ENCODE results near the gene ABCG1.

The ABCG1 gene

DNA sequence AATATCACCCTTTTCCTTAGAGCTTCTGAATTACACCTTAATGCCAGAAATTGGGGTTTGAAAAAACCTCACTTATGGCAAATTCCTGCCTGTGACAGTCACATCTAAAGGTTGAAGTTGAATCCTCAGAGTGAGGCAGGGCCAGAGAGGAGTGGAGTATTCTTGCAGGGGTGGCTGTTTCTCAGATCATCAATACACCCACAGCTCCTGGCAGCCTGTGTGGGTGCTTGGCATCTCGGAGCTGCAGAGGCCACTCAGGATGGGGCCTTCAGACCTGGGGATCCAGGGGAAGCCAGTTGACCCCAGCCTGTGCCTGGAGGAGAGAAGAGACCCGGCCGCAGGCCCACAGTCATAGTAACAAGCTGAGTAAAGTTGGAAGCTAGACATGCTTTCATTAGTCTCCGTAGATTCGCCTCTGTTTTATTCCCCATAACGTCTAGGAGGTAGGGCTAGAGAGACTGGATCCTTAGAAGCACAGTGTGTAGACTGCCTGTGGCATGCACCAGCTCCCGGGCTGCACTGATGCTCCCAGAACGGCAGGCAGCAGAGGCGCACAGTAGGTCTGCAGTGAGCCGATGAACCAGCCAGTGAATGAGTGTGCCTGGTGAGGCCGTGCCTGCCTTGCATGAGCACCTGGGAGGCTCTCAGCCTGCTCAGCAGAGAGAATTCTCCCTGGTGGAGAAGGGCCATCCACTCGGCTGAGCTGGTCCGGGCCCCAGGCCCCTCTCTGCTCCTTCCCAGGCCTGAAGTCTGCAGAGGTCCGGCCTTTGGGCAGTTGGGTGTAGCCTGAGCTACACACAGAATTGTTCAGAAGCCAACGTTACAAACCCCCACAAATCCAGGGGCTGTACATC is 53.4 kb downstream of the ABCG1 start:
- no peak for DNase-seq

- DNase-seq: no peak
Observed at GRCh38 chr21:42272984-42273600, 54.2 kb downstream of the ABCG1 start.

DNA sequence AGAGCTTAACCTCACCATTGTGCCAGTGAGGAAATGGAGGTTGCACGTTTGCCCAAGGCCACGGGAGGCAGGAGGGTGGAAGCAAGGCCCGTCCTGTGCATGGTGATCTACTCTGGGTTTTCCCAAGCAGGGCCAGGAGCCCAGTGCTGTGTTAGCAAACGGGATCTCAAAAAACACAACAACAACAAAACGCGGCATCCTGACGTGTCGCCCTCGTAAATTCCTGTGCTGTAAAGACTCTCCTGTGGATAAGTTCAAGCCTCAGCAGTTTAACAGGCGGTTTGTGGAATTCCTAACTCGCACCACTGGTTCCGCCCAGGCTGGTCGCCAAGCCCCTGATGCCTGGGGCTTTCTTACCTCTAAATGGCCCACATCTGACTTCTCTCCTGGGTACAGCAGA is 57.1 kb downstream of the ABCG1 start:
- DNase-seq: no peak

DNA sequence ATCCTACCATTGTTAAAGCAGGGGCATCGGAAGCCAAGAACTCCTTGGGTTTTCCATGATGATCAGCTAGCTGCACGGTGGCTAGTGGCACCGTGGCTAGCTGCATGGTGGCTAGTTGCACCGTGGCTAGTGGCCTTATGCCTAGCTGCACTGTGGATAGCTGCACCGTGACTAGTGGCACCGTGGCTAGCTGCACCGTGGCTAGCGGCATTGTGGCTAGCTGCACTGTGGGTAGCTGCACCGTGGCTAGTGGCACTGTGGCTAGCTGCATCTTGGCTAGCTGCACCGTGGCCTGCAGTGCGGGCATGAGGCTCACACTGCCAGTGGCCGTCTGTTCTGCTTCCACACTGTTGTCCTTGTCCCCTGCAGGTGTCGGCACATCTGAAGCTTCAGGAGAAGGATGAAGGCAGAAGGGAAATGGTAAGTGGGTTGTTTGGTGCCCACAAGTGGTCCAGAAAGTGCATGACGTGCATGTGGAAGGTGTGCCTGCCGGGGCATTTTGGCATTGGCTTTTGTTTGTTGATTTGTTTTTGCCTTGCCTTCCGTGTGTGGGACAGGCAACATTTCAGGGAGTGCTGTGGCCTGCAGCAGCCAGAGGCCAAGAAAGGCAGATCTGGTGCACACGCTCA is 57.7 kb downstream of the ABCG1 start:
- DNase-seq: no peak

- DNase-seq: no peak
Observed at GRCh38 chr21:42277593-42277992, 58.7 kb downstream of the ABCG1 start.

DNA sequence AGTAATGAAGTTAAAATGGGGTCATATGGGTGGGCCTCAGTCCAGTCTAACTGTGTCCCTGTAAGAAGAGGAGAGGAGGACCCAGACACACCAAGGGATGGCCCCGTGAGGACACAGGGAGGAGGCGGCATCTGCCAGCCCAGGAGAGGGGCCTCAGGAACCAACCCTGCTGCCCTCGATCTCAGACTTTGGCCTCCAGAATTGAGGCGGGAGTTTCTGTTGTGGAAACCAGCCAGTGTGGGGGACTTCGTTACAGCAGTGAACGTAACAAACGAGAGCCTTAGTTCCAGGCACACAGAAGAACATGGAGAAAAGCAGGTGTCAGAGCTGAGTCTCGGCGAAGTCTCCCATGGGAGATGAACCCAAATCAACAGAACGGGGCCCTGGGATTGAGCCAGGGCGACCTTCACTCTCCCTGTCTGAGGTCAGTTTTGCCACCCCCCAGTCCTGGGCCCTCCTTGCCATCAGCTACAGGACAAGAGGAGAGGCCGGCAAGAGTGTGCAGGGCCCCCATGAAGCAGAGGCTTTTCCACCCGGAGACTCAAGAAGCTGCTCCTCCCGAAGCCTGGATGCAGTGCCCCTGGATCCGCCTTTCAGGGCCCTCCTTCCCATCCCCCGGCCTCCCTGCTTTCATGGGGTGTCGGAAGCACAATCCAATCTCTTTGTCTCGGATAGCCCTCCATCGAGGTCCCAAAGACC is 59.7 kb downstream of the ABCG1 start:
- no peak for DNase-seq

- no peak for DNase-seq
Observed at GRCh38 chr21:42279341-42279871, 60.5 kb downstream of the ABCG1 start.

DNA sequence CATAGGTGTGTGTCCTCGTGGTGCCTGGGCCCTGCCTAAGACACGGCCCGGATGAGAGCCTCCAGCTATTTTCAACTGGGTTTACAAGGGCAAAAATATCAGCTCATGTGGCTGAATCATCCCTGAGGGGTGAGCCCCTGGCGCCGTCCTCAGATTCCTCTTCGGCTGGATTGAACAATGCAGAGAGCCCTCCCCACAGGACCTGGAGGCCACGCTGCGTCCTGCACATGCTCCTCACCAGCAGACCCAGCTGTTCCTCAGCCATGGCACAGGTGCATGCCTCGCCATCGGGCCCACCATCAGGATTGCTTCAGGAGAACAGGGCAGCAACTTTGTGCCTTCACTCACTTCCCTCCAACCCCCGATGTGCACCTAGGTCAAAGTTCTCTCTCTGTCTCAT is 60.9 kb downstream of the ABCG1 start:
- no peak for DNase-seq

DNA sequence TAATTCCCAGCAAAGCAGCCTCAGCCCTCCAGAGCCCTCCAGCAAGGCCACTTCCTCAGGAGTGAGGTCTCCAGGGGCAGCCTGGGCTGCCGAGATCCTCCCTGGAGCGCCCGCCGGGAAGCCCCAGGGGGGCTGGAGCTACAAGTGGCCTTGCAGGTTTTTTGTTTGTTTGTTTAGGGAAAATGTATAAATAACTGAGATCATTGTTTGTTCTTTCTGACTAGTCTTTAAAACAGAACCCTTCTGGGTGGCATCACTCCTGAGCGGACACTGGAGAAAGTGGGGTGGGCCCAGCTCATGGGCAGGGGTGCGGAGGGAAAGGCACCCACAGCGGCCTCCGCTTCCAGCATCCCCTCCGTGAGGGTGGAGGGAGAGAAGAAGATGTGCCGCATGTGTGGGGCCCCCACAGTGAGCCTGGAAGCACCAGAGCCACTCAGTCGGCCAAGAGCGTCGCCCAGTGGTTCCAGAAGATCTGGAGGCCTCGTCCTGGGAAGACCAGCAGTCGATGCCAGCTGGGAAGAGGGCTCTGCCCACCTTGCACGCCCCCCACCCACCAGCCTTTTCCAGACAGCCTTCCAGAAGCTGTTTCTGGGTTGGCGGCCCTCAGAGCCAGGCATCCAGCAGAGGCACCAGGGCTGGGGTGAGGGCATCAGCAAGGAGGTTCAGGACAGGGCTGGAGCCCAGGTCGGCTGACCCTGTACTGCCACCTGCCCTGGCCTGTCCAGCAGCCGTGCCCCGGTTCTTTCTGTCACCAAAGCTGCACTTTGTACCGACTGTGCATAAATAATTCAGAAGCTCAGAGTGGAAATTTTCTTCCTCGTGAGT is 61.6 kb downstream of the ABCG1 start:
- DNase-seq: no peak

- no peak for DNase-seq
Observed at GRCh38 chr21:42281181-42281680, 62.3 kb downstream of the ABCG1 start.

- no peak for DNase-seq
Observed at GRCh38 chr21:42282021-42282420, 63.1 kb downstream of the ABCG1 start.

GRCh38 chr21:42282715-42283114 is 63.8 kb downstream of the ABCG1 start:
- DNase-seq: no peak

DNA sequence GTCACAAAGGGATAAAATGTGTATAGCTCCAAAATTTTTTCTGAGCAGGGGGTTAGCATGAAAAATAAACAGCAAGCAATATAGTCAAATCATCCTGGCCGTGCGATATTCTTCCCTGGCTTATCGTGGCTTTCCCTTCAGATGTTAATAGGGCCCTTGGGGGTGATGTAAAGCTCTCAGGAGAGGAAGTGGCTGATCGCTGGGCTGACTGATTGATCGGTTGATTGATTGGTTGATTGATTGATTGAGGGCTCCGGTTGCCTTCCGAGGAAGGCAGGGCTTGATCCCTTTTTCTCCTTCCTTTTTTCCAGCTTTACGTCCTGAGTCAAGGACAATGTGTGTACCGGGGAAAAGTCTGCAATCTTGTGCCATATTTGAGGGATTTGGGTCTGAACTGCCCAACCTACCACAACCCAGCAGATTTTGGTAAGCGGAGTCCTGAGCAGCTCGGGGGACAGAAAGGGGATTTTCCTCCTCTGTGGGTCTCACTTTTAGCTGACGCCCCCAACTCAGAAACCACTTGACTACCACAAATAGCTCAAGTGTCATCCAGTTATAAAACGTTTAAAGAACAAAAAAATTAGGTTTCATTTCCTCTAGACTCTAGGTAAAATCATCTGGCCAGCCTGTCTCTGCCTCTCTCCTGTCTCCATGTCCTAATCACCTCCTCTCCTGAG is 66.8 kb downstream of the ABCG1 start:
- DNase-seq: no peak

- no peak for DNase-seq
Observed at GRCh38 chr21:42286416-42286815, 67.5 kb downstream of the ABCG1 start.

DNA sequence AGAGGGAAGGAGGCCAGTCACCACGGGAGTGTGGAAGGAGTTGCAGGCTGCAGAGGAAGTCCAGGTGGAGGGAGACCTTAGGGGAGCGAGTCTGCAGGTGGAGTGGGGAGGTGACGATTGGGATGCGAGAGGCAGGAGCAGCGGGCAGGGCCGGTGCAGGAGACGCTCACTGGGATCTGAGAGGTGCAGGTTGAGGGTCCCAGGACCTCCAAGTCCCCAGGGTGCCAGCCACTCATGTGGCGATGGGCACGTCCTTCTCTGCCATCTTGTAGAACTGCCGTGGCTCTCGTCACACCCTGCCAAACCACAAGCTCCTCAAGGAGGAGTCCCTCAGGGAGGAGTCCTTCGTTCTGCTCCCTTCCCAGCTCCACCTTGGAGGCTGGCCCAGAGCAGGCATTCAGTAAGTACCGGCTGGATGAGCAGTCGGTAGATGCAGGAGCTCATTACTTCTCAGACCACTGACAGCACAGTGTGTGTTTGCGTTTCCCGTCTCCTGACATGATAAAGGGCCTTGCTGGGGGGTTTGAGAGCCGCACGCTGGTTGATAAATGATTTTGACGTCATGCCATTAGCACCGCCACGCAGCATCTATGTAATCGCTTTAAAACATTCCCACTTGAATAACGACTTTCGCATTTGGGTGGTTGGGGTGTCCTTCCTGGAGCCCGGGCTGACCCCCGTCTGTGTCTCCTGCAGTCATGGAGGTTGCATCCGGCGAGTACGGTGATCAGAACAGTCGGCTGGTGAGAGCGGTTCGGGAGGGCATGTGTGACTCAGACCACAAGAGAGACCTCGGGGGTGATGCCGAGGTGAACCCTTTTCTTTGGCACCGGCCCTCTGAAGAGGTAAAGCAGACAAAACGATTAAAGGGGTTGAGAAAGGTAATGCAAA is 68.5 kb downstream of the ABCG1 start:
- no peak for DNase-seq

GRCh38 chr21:42288962-42289361 is 70.0 kb downstream of the ABCG1 start:
- DNase-seq: no peak

GRCh38 chr21:42289926-42290325 is 71.0 kb downstream of the ABCG1 start:
- peak; percentile 84 to 96 (median 92) for DNase-seq

DNA sequence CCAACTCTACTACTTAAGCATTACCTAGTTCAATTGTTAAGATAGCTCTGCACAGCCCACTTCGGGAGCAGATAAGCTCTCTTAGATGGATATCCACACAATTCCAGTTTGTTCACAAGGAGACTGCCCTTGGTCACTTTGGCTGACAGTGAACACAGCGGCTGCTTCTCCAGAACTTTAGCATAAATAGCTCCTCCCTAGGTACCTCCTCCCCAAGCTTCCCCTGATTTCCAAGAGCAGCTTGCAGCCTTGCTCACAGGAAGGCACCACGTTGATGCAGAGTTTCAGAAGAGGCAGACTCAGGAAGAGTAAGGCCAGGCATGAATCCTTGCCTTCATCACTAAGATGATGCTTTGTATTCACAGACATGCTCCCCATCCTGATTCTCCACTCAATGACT is 71.6 kb downstream of the ABCG1 start:
- peak; percentile 24 to 52 (median 40) for DNase-seq

DNA sequence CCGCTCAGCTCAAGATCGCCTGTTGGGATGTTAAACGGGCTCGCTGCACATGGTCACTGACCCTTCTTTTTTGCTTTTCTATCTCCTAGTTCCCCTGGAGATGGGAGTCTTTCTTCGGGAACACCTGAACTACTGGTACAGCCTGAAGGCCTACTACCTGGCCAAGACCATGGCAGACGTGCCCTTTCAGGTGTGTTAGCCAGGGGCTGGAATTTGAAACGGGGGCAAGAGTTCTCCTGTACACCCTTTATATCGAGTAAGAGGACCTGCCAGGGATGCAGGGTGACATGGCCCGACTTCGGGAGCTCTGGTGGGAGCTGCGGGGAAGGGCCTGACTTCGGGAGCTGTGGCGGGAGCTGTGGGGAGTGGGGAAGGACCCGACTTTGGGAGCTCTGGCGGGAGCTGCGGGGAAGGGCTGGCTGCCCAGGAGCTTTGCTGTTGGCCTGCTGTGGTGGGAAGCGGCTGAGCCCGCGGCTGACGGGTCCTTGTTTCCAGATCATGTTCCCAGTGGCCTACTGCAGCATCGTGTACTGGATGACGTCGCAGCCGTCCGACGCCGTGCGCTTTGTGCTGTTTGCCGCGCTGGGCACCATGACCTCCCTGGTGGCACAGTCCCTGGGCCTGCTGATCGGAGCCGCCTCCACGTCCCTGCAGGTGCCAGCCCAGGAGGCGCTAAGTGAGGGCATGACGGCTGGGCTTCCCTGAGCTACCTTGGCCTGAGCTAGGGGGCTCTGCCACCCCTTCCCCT is 72.2 kb downstream of the ABCG1 start:
- no peak for DNase-seq
